Neural cell (in vitro differentiated cells): ENCODE results near the gene ORAI1.

Source experiments
- EZH2 ChIP-seq: fragments of 200-600, 300-800 bp; shearing (Covaris generic), sonication (generic); IDR thresholded peaks from 2 replicates; pipeline ENCODE4 v1.6.1; 2014; ENCODE audit warnings: antibody characterized with exemption, low read length, borderline replicate concordance, mild to moderate bottlenecking; ENCODE audit not compliant: insufficient read depth, poor library complexity, severe bottlenecking
- POLR2AphosphoS5 ChIP-seq: IDR thresholded peaks from 2 replicates; pipeline ENCODE4 v1.6.1; 2012
- RAD21 ChIP-seq: fragments of 450-650 bp; conservative IDR thresholded peaks from 2 replicates; pipeline ENCODE4 v1.6.1; 2014; ENCODE audit warnings: antibody characterized with exemption, mild to moderate bottlenecking, moderate library complexity
- SMC3 ChIP-seq: fragments of 450-650 bp; conservative IDR thresholded peaks from 2 replicates; pipeline ENCODE4 v1.6.1; 2014; ENCODE audit warnings: antibody characterized with exemption, mild to moderate bottlenecking, moderate library complexity; ENCODE audit not compliant: poor library complexity
- TAF1 ChIP-seq: IDR thresholded peaks from 2 replicates; pipeline ENCODE4 v1.6.1; 2012; ENCODE audit warnings: low read depth
- TF ChIP-seq, protein P1 (sequence below): IDR thresholded peaks from 2 replicates; pipeline ENCODE4 v1.6.1; 2012; ENCODE audit warnings: borderline replicate concordance
- TF ChIP-seq, protein P2 (sequence below): fragments of 450-650 bp; IDR thresholded peaks from 2 replicates; pipeline ENCODE4 v1.5.1; 2014; ENCODE audit warnings: antibody characterized with exemption, mild to moderate bottlenecking, moderate library complexity; ENCODE audit not compliant: poor library complexity, severe bottlenecking

DNA sequence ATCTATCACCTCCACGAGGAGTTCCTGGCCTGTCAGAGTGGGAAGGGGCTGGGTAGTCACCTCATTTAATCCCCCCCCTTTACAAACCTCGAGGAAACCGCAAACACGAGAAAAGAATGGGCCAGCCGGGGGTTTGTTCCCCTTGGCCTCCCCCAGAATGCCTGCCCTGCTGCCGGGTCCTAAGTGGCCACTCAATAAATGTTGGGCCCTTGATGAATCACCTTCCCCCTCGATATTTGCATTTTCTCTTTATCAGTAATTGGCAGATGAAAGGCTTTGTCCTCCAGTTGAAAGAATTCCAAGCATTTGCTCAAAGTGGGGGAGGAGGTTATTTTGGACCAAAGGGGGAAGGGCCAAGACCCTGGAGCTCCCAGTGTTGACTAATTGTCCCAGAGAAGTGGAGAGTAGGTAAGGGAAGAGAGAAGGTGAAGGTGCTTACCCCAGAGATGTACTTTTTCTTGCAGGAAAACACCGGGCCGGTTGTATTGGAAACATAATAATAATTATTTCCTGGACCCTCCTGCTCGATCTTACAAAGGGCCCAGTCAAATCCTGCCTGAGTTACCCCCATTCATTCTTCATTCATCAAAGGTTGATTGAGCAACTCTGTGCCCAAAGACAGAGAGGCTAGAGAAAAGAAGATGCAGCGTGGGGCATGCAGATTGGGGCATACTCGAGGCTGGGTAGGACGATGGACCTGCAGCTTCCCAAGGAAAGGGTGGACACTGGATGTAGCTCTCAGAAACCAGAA, 43.6 kb upstream of the ORAI1 start:
- TF ChIP-seq, protein P1, sequence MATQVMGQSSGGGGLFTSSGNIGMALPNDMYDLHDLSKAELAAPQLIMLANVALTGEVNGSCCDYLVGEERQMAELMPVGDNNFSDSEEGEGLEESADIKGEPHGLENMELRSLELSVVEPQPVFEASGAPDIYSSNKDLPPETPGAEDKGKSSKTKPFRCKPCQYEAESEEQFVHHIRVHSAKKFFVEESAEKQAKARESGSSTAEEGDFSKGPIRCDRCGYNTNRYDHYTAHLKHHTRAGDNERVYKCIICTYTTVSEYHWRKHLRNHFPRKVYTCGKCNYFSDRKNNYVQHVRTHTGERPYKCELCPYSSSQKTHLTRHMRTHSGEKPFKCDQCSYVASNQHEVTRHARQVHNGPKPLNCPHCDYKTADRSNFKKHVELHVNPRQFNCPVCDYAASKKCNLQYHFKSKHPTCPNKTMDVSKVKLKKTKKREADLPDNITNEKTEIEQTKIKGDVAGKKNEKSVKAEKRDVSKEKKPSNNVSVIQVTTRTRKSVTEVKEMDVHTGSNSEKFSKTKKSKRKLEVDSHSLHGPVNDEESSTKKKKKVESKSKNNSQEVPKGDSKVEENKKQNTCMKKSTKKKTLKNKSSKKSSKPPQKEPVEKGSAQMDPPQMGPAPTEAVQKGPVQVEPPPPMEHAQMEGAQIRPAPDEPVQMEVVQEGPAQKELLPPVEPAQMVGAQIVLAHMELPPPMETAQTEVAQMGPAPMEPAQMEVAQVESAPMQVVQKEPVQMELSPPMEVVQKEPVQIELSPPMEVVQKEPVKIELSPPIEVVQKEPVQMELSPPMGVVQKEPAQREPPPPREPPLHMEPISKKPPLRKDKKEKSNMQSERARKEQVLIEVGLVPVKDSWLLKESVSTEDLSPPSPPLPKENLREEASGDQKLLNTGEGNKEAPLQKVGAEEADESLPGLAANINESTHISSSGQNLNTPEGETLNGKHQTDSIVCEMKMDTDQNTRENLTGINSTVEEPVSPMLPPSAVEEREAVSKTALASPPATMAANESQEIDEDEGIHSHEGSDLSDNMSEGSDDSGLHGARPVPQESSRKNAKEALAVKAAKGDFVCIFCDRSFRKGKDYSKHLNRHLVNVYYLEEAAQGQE: no peak
- TF ChIP-seq, protein P2, sequence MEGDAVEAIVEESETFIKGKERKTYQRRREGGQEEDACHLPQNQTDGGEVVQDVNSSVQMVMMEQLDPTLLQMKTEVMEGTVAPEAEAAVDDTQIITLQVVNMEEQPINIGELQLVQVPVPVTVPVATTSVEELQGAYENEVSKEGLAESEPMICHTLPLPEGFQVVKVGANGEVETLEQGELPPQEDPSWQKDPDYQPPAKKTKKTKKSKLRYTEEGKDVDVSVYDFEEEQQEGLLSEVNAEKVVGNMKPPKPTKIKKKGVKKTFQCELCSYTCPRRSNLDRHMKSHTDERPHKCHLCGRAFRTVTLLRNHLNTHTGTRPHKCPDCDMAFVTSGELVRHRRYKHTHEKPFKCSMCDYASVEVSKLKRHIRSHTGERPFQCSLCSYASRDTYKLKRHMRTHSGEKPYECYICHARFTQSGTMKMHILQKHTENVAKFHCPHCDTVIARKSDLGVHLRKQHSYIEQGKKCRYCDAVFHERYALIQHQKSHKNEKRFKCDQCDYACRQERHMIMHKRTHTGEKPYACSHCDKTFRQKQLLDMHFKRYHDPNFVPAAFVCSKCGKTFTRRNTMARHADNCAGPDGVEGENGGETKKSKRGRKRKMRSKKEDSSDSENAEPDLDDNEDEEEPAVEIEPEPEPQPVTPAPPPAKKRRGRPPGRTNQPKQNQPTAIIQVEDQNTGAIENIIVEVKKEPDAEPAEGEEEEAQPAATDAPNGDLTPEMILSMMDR: no peak
- TF ChIP-seq RAD21: no peak
- no peak for TF ChIP-seq POLR2AphosphoS5
- no peak for TF ChIP-seq TAF1
- no peak for TF ChIP-seq EZH2
- no peak for TF ChIP-seq SMC3
